ENCODE data around the gene TJP2.

DNA sequence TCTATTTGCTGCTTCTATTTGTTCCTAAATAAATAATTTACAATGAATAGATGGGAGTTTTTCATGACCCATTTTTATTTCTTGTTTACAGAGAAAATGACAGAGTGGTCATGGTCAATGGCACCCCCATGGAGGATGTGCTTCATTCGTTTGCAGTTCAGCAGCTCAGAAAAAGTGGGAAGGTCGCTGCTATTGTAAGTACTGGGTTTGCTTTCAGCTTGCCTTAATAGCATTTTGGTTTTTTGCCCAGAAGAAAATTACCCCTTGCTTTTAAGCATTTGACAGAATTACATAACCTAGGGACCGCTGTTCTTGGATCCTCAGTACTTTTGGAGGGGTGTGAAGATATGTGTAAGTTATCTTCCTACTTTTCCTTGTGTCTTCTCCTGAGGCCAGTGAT is 44.1 kb downstream of the TJP2 start:
- TF ChIP-seq, protein P1, sequence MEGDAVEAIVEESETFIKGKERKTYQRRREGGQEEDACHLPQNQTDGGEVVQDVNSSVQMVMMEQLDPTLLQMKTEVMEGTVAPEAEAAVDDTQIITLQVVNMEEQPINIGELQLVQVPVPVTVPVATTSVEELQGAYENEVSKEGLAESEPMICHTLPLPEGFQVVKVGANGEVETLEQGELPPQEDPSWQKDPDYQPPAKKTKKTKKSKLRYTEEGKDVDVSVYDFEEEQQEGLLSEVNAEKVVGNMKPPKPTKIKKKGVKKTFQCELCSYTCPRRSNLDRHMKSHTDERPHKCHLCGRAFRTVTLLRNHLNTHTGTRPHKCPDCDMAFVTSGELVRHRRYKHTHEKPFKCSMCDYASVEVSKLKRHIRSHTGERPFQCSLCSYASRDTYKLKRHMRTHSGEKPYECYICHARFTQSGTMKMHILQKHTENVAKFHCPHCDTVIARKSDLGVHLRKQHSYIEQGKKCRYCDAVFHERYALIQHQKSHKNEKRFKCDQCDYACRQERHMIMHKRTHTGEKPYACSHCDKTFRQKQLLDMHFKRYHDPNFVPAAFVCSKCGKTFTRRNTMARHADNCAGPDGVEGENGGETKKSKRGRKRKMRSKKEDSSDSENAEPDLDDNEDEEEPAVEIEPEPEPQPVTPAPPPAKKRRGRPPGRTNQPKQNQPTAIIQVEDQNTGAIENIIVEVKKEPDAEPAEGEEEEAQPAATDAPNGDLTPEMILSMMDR (IDR thresholded peaks at IDR 0.05; ENCODE audit: extremely low read depth in 1 of 2, insufficient read depth in 1 of 2, low read depth in 1 of 2, low read length in 2 of 2): no peak
- TF ChIP-seq POLR2A (IDR thresholded peaks at IDR 0.05; ENCODE audit: low read depth, low read length) (no peak), EZH2 (IDR thresholded peaks at IDR 0.05; ENCODE audit: borderline replicate concordance, low read depth, low read length, severe bottlenecking) (no peak)
- TF ChIP-seq, protein P2, sequence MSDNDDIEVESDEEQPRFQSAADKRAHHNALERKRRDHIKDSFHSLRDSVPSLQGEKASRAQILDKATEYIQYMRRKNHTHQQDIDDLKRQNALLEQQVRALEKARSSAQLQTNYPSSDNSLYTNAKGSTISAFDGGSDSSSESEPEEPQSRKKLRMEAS (IDR thresholded peaks at IDR 0.05; ENCODE audit: insufficient read depth, insufficient read length): no peak

Data from endothelial cell of umbilical vein (primary cell).